ENCODE results near the gene DKK2.

DNA sequence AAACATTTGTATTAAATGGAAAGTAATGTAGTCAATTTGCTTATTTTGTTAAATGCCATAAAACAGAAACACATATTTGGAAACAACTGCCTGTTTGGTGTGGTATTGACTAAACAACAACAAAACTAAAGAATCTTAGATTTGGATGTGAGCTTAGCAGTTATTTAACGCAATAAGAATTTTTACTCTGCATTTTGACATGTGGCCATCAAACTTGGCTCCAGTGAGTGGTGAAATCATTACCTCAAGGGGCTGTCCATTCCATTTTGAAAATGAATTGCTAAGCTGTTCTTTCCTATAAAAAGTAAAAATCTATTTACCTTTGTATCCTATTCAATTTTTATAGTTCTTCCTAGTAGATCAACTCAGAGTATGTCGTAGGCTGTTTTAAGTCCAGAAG lies 84.2 kb downstream of the DKK2 start:
- no peak for TF ChIP-seq CEBPB (IDR thresholded peaks at IDR 0.05; ENCODE audit: borderline replicate concordance, low read depth, low read length)
- no peak for TF ChIP-seq NFYB (CRISPR knock-in tag; IDR thresholded peaks at IDR 0.05)
- no peak for TF ChIP-seq NR2C2 (CRISPR knock-in tag; IDR thresholded peaks at IDR 0.05; ENCODE audit: borderline replicate concordance)
- no peak for TF ChIP-seq TCF7L2 (IDR thresholded peaks at IDR 0.05; ENCODE audit: low read depth, low read length)
